Measurements from ENCODE around the gene OR5B17. TPM values are rescaled to one million over a fixed set of nuclear protein-coding genes. Genes with fewer than 3 reads are reported as not detected.

Gene OR5B17
- total and polyA plus RNA-seq, 2 experiments from 2014 or later = not detected

GRCh38 chr11:58354727-58355126, 4.1 kb downstream of the OR5B17 start:
- 79% methylated on average over 3 of the region's 3 CpGs for WGBS (ENCODE audit: low lambda C conversion rate, missing lambda C conversion rate)
- no peaks in the 10 kb centered on the region for H3K36me3 ChIP-seq (replicated peaks; ENCODE audit: insufficient read depth, low read depth)

GRCh38 chr11:58345204-58345603, 13.7 kb downstream of the OR5B17 start:
- no peak for DNase-seq (ENCODE audit: low spot score)
- no peak overlapping the region for H3K4me2 ChIP-seq
- no peaks in the 10 kb centered on the region for H3K79me2 ChIP-seq
- WGBS (ENCODE audit: low lambda C conversion rate, missing lambda C conversion rate) = 36% methylated on average over 2 of the region's 2 CpGs
- H3K36me3 ChIP-seq (replicated peaks; ENCODE audit: insufficient read depth, low read depth) = no peaks in the 10 kb centered on the region
- H3K27me3 ChIP-seq = no peaks in the 10 kb centered on the region
- H3K4me1 ChIP-seq (ENCODE audit: insufficient read depth) = no peaks in the 10 kb centered on the region
- TF ChIP-seq EZH2 (IDR thresholded peaks at IDR 0.05; ENCODE audit: borderline replicate concordance) = no peak
- no peak for TF ChIP-seq CTCF (IDR thresholded peaks at IDR 0.05; ENCODE audit: poor library complexity)
- no peak for TF ChIP-seq EZH2phosphoT487 (IDR thresholded peaks at IDR 0.05; ENCODE audit: low read depth, severe bottlenecking, unreplicated experiment)
- H3K4me3 ChIP-seq = no peak overlapping the region
- no peaks in the 10 kb centered on the region for H3K9me3 ChIP-seq (ENCODE audit: low read depth)
- H2AFZ ChIP-seq = no peak overlapping the region
- H3K27ac ChIP-seq = no peak overlapping the region
- H3K9me2 ChIP-seq (replicated peaks; ENCODE audit: insufficient read depth) = no peaks in the 10 kb centered on the region
- H4K20me1 ChIP-seq (ENCODE audit: insufficient read depth, poor library complexity, severe bottlenecking) = no peaks in the 10 kb centered on the region

More at GRCh38 chr11:58354727-58355126, 4.1 kb downstream of the OR5B17 start:
- Histone ChIP-seq H2AFZ (no peak overlapping the region), H3K4me3 (no peak overlapping the region), H3K27ac (no peak overlapping the region), H3K4me2 (no peak overlapping the region), H3K9me2 (replicated peaks; ENCODE audit: insufficient read depth) (no peaks in the 10 kb centered on the region), H4K20me1 (ENCODE audit: insufficient read depth, poor library complexity, severe bottlenecking) (no peaks in the 10 kb centered on the region), H3K79me2 (no peaks in the 10 kb centered on the region), H3K9me3 (ENCODE audit: low read depth) (no peaks in the 10 kb centered on the region), H3K4me1 (ENCODE audit: insufficient read depth) (no peaks in the 10 kb centered on the region), H3K27me3 (no peaks in the 10 kb centered on the region)
- TF ChIP-seq EZH2 (IDR thresholded peaks at IDR 0.05; ENCODE audit: borderline replicate concordance) (no peak), EZH2phosphoT487 (IDR thresholded peaks at IDR 0.05; ENCODE audit: low read depth, severe bottlenecking, unreplicated experiment) (no peak), CTCF (IDR thresholded peaks at IDR 0.05; ENCODE audit: poor library complexity) (no peak)
- no peak for DNase-seq (ENCODE audit: low spot score)

- Histone ChIP-seq H3K4me1 (ENCODE audit: insufficient read depth) (no peaks in the 10 kb centered on the region), H3K4me3 (no peak overlapping the region), H3K27ac (no peak overlapping the region), H3K4me2 (no peak overlapping the region), H4K20me1 (ENCODE audit: insufficient read depth, poor library complexity, severe bottlenecking) (no peaks in the 10 kb centered on the region), H3K36me3 (replicated peaks; ENCODE audit: insufficient read depth, low read depth) (no peaks in the 10 kb centered on the region), H3K79me2 (no peaks in the 10 kb centered on the region), H3K27me3 (no peaks in the 10 kb centered on the region), H2AFZ (no peak overlapping the region), H3K9me2 (replicated peaks; ENCODE audit: insufficient read depth) (no peaks in the 10 kb centered on the region), H3K9me3 (ENCODE audit: low read depth) (no peaks in the 10 kb centered on the region)
- no peak for DNase-seq (ENCODE audit: low spot score)
- no peak for TF ChIP-seq CTCF (IDR thresholded peaks at IDR 0.05; ENCODE audit: poor library complexity)
- TF ChIP-seq EZH2 (IDR thresholded peaks at IDR 0.05; ENCODE audit: borderline replicate concordance) = no peak
- TF ChIP-seq EZH2phosphoT487 (IDR thresholded peaks at IDR 0.05; ENCODE audit: low read depth, severe bottlenecking, unreplicated experiment) = no peak
Observed at GRCh38 chr11:58334708-58335107, 24.2 kb downstream of the OR5B17 start.

- Histone ChIP-seq H3K27ac (no peak overlapping the region), H3K79me2 (no peaks in the 10 kb centered on the region), H3K4me2 (no peak overlapping the region), H3K4me1 (ENCODE audit: insufficient read depth) (no peaks in the 10 kb centered on the region), H3K36me3 (replicated peaks; ENCODE audit: insufficient read depth, low read depth) (no peaks in the 10 kb centered on the region), H3K9me3 (ENCODE audit: low read depth) (peaks cover 3% of the 10 kb centered on the region), H3K4me3 (no peak overlapping the region), H2AFZ (no peak overlapping the region), H3K27me3 (no peaks in the 10 kb centered on the region), H3K9me2 (replicated peaks; ENCODE audit: insufficient read depth) (no peaks in the 10 kb centered on the region), H4K20me1 (ENCODE audit: insufficient read depth, poor library complexity, severe bottlenecking) (no peaks in the 10 kb centered on the region)
- TF ChIP-seq EZH2phosphoT487 (IDR thresholded peaks at IDR 0.05; ENCODE audit: low read depth, severe bottlenecking, unreplicated experiment) (no peak), CTCF (IDR thresholded peaks at IDR 0.05; ENCODE audit: poor library complexity) (no peak), EZH2 (IDR thresholded peaks at IDR 0.05; ENCODE audit: borderline replicate concordance) (no peak)
- no peak for DNase-seq (ENCODE audit: low spot score)
- 86% methylated on average over 2 of the region's 2 CpGs for WGBS (ENCODE audit: low lambda C conversion rate, missing lambda C conversion rate)
Observed at GRCh38 chr11:58330861-58331260, 28.0 kb downstream of the OR5B17 start.

All from hepatocyte (in vitro differentiated cells).